HG03097 (cell line): Measurements from ENCODE around the gene MAP2K7.
"Not testable (repeated sequence)": the region's sequence is repeated elsewhere in the genome, so short reads cannot be mapped to it uniquely, and the experiment has no call there.

Experiments used
- ATAC-seq: cut with Tn5 transposase; IDR thresholded peaks from one replicate; pipeline ENCODE4 v1.9.1; 2021; ENCODE audit not compliant: unreplicated experiment, low FRiP score

MAP2K7 gene

GRCh38 chr19:7959211-7959610, 55.5 kb downstream of the MAP2K7 start:
- ATAC-seq, result no peak

GRCh38 chr19:7961082-7961481, 57.4 kb downstream of the MAP2K7 start:
- ATAC-seq, result not testable (repeated sequence)

GRCh38 chr19:7961920-7962626, 58.4 kb downstream of the MAP2K7 start:
- ATAC-seq, result no peak

GRCh38 chr19:7962644-7963268, 59.1 kb downstream of the MAP2K7 start:
- ATAC-seq, result no peak

- no peak for ATAC-seq
Measured at GRCh38 chr19:7963566-7963965, 59.9 kb downstream of the MAP2K7 start.
